ENCODE measurements around the gene EZR.
A peak's percentile ranks its signal among the peaks of the same experiment; 100 is the strongest.
"Not testable (repeated sequence)": the region's sequence is repeated elsewhere in the genome, so short reads cannot be mapped to it uniquely, and the experiment has no call there.

EZR gene

GRCh38 chr6:158793432-158793831 lies 25.7 kb downstream of the EZR start:
- no peak for DNase-seq

- DNase-seq: not testable (repeated sequence)
These were observed 26.7 kb downstream of the EZR start for GRCh38 chr6:158792505-158792904.

- DNase-seq: no peak
These were observed 27.8 kb downstream of the EZR start for GRCh38 chr6:158791274-158791855.

GRCh38 chr6:158789115-158789917 lies 29.9 kb downstream of the EZR start:
- peak; percentile 41 for DNase-seq

GRCh38 chr6:158787395-158787794 lies 31.8 kb downstream of the EZR start:
- DNase-seq: no peak

- DNase-seq: no peak
These were observed 32.4 kb downstream of the EZR start for GRCh38 chr6:158786645-158787304.

GRCh38 chr6:158785036-158785435 lies 34.1 kb downstream of the EZR start:
- DNase-seq: no peak

GRCh38 chr6:158784505-158784904 lies 34.7 kb downstream of the EZR start:
- DNase-seq: no peak

- no peak for DNase-seq
These were observed 35.3 kb downstream of the EZR start for GRCh38 chr6:158783851-158784250.

- no peak for DNase-seq
These were observed 36.1 kb downstream of the EZR start for GRCh38 chr6:158783167-158783450.

- DNase-seq: no peak
These were observed 36.6 kb downstream of the EZR start for GRCh38 chr6:158782432-158783166.

- no peak for DNase-seq
These were observed 37.3 kb downstream of the EZR start for GRCh38 chr6:158781692-158782373.

GRCh38 chr6:158780988-158781691 lies 38.0 kb downstream of the EZR start:
- DNase-seq: no peak

GRCh38 chr6:158780246-158780884 lies 38.8 kb downstream of the EZR start:
- no peak for DNase-seq

GRCh38 chr6:158778005-158778527 lies 41.1 kb downstream of the EZR start:
- no peak for DNase-seq

- DNase-seq: no peak
These were observed 41.7 kb downstream of the EZR start for GRCh38 chr6:158777510-158777909.

GRCh38 chr6:158776737-158777136 lies 42.4 kb downstream of the EZR start:
- DNase-seq: no peak

GRCh38 chr6:158775832-158776231 lies 43.3 kb downstream of the EZR start:
- no peak for DNase-seq

- no peak for DNase-seq
These were observed 44.3 kb downstream of the EZR start for GRCh38 chr6:158774717-158775449.

- no peak for DNase-seq
These were observed 45.4 kb downstream of the EZR start for GRCh38 chr6:158773581-158774449.
